H1 (cell line): ENCODE results near the gene MS4A3. TPM values are rescaled to one million over a fixed set of nuclear protein-coding genes. Genes with fewer than 3 reads are reported as not detected.

Experiments used
- ASH2L ChIP-seq: fragments of 200-600, 300-600 bp; sonication (generic); IDR thresholded peaks from one replicate; pipeline ENCODE4 v1.7.1; 2017; ENCODE audit warnings: low read length
- BACH1 ChIP-seq: IDR thresholded peaks from 2 replicates; pipeline ENCODE4 v1.6.1; 2012; ENCODE audit warnings: low read length, improper control_type of control experiment
- EZH2 ChIP-seq: fragments of 200-600 bp; sonication (generic); IDR thresholded peaks from 2 replicates; pipeline ENCODE4 v1.7.1; 2012; ENCODE audit warnings: low read depth, mild to moderate bottlenecking, moderate library complexity, low read length, inconsistent platforms; ENCODE audit not compliant: severe bottlenecking
- GTF2F1 ChIP-seq: IDR thresholded peaks from 2 replicates; pipeline ENCODE4 v1.6.1; 2012; ENCODE audit warnings: low read depth, low read length, improper control_type of control experiment, borderline replicate concordance
- NRF1 ChIP-seq: IDR thresholded peaks from 2 replicates; pipeline ENCODE4 v1.6.1; 2011; ENCODE audit warnings: mild to moderate bottlenecking, low read depth, low read length, improper control_type of control experiment
- ZNF274 ChIP-seq: IDR thresholded peaks from 2 replicates; pipeline ENCODE4 v1.7.0; 2012; ENCODE audit warnings: low read length, borderline replicate concordance; ENCODE audit errors: extremely low read depth
- polyA plus RNA-seq, 7 experiments: library from polyadenylated mRNA; depleted of rRNA in 3 of 7; stranded (reverse) in 5 of 7; unstranded in 2 of 7; fragments of >200 nt in 5 of 7; fragments of 200-250 nt in 2 of 7; gene quantifications; 1 replicate in 5 of 7; 2 replicates in 1 of 7; 4 replicates in 1 of 7; pipeline versions ENCODE4 v1.2.1 to v1.2.3, GENCODE V29; 2011 to 2013; ENCODE audit warnings: missing spikeins in 2 of 7, mixed read lengths in 2 of 7
- total RNA-seq: library from RNA; stranded (reverse); fragmentation: NEBNext Ultra II Directional; extraction: Animal tissue kit (Norgen Biotek cat#: 25700); gene quantifications from 2 replicates; pipeline ENCODE4 v1.2.1, GENCODE V29; 2021
- TF ChIP-seq, protein P1 (sequence below): fragments of 300-600 bp; sonication (generic); IDR thresholded peaks from 2 replicates; pipeline ENCODE4 v1.7.1; 2012; ENCODE audit warnings: low read length, moderate library complexity, mild to moderate bottlenecking, inconsistent platforms; ENCODE audit not compliant: insufficient replicate concordance
- TF ChIP-seq, protein P2 (sequence below): IDR thresholded peaks from 2 replicates; pipeline ENCODE4 v1.6.1; 2012; ENCODE audit warnings: inconsistent platforms
- TF ChIP-seq, protein P3 (sequence below): IDR thresholded peaks from 2 replicates; pipeline ENCODE4 v1.6.1; 2011; ENCODE audit warnings: low read length, improper control_type of control experiment

The MS4A3 gene
- total and polyA plus RNA-seq, 2 of the 8 experiments (the other 6 are each of a cell fraction or from before 2014, with no cell fraction given) = not detected

DNA sequence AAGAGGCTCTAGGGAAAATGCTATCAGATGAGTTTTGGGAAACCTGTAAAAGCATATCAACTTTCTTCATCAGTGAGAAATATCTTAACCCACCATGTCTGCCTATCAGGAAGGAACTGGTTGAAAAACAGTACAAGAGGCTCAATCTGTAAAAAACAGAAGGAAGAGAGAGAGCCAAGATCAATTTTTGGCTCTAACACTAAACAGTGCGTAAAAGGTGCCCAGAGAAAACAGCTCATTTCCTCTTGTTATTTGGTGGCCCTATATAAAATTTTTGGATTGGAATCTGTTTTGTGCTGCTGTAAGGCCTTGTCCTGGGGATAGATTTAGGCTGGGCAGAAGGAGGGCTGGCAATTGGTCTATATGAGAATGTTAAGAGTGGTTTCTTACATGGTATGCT, 44.1 kb downstream of the MS4A3 start (continued):
- TF ChIP-seq, protein P1, sequence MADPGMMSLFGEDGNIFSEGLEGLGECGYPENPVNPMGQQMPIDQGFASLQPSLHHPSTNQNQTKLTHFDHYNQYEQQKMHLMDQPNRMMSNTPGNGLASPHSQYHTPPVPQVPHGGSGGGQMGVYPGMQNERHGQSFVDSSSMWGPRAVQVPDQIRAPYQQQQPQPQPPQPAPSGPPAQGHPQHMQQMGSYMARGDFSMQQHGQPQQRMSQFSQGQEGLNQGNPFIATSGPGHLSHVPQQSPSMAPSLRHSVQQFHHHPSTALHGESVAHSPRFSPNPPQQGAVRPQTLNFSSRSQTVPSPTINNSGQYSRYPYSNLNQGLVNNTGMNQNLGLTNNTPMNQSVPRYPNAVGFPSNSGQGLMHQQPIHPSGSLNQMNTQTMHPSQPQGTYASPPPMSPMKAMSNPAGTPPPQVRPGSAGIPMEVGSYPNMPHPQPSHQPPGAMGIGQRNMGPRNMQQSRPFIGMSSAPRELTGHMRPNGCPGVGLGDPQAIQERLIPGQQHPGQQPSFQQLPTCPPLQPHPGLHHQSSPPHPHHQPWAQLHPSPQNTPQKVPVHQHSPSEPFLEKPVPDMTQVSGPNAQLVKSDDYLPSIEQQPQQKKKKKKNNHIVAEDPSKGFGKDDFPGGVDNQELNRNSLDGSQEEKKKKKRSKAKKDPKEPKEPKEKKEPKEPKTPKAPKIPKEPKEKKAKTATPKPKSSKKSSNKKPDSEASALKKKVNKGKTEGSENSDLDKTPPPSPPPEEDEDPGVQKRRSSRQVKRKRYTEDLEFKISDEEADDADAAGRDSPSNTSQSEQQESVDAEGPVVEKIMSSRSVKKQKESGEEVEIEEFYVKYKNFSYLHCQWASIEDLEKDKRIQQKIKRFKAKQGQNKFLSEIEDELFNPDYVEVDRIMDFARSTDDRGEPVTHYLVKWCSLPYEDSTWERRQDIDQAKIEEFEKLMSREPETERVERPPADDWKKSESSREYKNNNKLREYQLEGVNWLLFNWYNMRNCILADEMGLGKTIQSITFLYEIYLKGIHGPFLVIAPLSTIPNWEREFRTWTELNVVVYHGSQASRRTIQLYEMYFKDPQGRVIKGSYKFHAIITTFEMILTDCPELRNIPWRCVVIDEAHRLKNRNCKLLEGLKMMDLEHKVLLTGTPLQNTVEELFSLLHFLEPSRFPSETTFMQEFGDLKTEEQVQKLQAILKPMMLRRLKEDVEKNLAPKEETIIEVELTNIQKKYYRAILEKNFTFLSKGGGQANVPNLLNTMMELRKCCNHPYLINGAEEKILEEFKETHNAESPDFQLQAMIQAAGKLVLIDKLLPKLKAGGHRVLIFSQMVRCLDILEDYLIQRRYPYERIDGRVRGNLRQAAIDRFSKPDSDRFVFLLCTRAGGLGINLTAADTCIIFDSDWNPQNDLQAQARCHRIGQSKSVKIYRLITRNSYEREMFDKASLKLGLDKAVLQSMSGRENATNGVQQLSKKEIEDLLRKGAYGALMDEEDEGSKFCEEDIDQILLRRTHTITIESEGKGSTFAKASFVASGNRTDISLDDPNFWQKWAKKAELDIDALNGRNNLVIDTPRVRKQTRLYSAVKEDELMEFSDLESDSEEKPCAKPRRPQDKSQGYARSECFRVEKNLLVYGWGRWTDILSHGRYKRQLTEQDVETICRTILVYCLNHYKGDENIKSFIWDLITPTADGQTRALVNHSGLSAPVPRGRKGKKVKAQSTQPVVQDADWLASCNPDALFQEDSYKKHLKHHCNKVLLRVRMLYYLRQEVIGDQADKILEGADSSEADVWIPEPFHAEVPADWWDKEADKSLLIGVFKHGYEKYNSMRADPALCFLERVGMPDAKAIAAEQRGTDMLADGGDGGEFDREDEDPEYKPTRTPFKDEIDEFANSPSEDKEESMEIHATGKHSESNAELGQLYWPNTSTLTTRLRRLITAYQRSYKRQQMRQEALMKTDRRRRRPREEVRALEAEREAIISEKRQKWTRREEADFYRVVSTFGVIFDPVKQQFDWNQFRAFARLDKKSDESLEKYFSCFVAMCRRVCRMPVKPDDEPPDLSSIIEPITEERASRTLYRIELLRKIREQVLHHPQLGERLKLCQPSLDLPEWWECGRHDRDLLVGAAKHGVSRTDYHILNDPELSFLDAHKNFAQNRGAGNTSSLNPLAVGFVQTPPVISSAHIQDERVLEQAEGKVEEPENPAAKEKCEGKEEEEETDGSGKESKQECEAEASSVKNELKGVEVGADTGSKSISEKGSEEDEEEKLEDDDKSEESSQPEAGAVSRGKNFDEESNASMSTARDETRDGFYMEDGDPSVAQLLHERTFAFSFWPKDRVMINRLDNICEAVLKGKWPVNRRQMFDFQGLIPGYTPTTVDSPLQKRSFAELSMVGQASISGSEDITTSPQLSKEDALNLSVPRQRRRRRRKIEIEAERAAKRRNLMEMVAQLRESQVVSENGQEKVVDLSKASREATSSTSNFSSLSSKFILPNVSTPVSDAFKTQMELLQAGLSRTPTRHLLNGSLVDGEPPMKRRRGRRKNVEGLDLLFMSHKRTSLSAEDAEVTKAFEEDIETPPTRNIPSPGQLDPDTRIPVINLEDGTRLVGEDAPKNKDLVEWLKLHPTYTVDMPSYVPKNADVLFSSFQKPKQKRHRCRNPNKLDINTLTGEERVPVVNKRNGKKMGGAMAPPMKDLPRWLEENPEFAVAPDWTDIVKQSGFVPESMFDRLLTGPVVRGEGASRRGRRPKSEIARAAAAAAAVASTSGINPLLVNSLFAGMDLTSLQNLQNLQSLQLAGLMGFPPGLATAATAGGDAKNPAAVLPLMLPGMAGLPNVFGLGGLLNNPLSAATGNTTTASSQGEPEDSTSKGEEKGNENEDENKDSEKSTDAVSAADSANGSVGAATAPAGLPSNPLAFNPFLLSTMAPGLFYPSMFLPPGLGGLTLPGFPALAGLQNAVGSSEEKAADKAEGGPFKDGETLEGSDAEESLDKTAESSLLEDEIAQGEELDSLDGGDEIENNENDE = no peak
- TF ChIP-seq, protein P2, sequence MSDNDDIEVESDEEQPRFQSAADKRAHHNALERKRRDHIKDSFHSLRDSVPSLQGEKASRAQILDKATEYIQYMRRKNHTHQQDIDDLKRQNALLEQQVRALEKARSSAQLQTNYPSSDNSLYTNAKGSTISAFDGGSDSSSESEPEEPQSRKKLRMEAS = no peak
- TF ChIP-seq, protein P3, sequence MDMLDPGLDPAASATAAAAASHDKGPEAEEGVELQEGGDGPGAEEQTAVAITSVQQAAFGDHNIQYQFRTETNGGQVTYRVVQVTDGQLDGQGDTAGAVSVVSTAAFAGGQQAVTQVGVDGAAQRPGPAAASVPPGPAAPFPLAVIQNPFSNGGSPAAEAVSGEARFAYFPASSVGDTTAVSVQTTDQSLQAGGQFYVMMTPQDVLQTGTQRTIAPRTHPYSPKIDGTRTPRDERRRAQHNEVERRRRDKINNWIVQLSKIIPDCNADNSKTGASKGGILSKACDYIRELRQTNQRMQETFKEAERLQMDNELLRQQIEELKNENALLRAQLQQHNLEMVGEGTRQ = no peak
- TF ChIP-seq BACH1 (no peak), ASH2L (no peak), EZH2 (no peak), ZNF274 (no peak), NRF1 (no peak), GTF2F1 (no peak)
